C4-2B (cell line): ENCODE results near the gene CDIPT.

ENCODE experiments used
- ZFX ChIP-seq: fragments of 450-650 bp; IDR thresholded peaks from 2 replicates; pipeline ENCODE4 v1.6.1; 2017
- TF ChIP-seq, protein P1 (sequence below): fragments of 450-650 bp; conservative IDR thresholded peaks from 2 replicates; pipeline ENCODE4 v1.5.1; 2017; ENCODE audit warnings: mild to moderate bottlenecking

DNA sequence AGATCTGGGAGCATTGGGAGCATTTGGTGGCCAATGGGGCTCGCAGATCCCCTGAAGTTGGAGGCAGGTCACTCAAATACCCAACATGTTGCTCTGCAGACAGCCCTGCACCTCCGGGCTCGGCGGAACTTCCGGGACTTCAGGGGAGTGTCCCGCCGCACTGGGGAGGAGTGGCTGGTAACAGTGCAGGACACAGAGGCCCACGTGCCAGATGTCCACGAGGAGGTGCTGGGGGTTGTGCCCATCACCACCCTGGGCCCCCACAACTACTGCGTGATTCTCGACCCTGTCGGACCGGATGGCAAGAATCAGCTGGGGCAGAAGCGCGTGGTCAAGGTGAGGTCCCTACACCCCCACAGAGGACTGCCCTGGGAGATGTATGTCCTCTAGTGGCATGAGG lies 26.4 kb downstream of the CDIPT start:
- TF ChIP-seq, protein P1, sequence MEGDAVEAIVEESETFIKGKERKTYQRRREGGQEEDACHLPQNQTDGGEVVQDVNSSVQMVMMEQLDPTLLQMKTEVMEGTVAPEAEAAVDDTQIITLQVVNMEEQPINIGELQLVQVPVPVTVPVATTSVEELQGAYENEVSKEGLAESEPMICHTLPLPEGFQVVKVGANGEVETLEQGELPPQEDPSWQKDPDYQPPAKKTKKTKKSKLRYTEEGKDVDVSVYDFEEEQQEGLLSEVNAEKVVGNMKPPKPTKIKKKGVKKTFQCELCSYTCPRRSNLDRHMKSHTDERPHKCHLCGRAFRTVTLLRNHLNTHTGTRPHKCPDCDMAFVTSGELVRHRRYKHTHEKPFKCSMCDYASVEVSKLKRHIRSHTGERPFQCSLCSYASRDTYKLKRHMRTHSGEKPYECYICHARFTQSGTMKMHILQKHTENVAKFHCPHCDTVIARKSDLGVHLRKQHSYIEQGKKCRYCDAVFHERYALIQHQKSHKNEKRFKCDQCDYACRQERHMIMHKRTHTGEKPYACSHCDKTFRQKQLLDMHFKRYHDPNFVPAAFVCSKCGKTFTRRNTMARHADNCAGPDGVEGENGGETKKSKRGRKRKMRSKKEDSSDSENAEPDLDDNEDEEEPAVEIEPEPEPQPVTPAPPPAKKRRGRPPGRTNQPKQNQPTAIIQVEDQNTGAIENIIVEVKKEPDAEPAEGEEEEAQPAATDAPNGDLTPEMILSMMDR, result no peak
- no peak for TF ChIP-seq ZFX
